Activated CD4-positive, alpha-beta T cell treated with anti-CD3 and anti-CD28 coated beads, Interleukin-10, Interleukin-2, amounts not matched to agents 100 ng/mL and 50 ng/mL, durations not matched to agents 16 hours and 8 hours (primary cell): ENCODE results near the gene BAZ1B.
"Not testable (repeated sequence)": the region's sequence is repeated elsewhere in the genome, so short reads cannot be mapped to it uniquely, and the experiment has no call there.

Source experiments
- DNase-seq: peaks from one replicate; pipeline ENCODE4 v3.0.0-alpha.2; 2020

Gene BAZ1B

DNA sequence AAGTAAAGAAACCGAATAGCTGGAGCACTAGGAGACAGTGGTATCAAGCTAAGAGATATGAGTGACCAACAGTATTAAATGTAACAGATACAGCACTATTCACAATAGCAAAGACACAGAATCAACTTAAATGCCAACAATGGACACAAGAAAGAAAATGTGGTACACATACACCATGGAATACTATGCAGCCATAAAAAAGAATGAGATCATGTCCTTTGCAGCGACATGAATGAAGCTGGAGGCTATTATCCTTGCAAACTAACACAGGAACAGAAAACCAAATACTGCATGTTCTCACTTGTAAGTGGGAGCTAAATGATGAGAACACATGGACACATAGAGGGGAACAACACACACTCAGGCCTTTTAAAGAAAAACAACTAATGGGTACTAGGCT, 26.6 kb downstream of the BAZ1B start:
- DNase-seq, result not testable (repeated sequence)

DNA sequence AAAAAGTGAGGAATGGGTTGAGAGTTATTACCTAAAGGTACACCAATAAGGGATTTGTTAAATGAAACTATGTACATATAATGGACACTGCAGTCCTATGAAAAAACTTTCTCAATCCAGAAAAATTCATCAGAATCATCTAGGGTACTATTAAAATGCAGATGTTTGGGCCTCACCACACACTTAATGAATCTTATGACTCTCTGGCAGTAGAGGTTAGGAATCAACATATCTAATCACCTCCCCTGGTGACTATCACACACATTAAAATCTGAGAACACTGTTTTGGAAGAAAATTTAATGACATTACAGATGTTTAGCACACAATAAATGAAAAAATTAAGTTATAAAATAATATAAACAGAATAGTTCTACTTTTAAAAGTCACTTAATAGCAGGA, 32.1 kb downstream of the BAZ1B start:
- no peak for DNase-seq

DNA sequence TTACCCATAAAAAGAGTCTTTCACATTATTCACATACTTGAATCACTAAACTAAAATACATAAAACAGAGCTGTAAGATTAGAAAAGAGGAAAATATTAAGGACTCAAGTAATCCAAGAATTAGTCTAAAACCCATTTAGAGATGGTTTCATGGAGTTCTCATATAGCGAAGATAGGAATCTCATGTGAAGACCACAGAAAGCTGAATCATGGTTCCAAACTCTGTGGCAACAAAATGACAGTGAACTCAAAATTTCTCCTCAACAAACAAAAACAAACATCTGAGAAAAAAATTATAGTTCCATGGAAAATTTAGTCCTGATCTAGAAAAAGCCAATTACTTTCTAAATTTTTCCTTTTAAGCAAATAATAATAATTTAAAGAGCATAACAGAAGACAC, 34.6 kb downstream of the BAZ1B start:
- no peak for DNase-seq

GRCh38 chr7:73483171-73483570, 38.9 kb downstream of the BAZ1B start:
- no peak for DNase-seq

- no peak for DNase-seq
Measured at GRCh38 chr7:73482746-73483145, 39.3 kb downstream of the BAZ1B start.

DNA sequence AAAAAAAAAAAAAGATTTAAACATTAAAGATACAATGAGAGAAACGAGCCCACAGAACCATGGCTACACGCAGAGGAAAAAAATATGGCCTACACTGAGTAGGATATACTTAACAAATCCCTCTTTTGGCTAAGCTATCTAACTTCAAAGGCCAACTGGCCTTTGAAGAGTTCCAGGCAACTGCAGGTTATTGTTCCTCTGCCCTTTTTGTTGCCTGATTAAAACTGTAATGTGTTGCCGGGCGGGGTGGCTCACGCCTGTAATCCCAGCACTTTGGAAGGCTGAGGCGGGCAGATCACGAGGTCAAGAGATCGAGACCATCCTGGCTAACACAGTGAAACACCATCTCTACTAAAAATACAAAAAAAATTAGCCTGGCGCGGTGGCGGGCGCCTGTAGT, 40.6 kb downstream of the BAZ1B start:
- not testable (repeated sequence) for DNase-seq

- DNase-seq, result no peak
Measured at GRCh38 chr7:73478549-73478948, 43.5 kb downstream of the BAZ1B start.

DNA sequence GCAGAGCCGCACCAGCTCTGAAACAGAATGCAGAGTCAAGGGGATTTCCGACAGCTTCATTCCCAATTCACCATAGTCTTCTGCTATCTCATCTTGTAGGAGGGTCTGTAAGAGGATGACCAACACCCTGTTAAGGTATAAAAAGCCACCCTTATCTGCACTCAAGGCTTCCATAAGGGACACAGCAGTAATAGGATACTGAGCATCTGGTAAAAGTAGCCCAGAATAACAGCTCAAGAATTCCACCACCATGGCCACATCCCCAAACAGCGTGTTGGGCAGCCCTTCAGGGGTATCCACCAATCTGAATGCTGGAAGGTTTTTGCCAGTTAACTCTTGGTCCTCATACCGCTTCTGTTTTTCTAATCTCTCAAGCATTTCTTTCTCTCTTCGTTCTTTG, 44.7 kb downstream of the BAZ1B start:
- no peak for DNase-seq

DNA sequence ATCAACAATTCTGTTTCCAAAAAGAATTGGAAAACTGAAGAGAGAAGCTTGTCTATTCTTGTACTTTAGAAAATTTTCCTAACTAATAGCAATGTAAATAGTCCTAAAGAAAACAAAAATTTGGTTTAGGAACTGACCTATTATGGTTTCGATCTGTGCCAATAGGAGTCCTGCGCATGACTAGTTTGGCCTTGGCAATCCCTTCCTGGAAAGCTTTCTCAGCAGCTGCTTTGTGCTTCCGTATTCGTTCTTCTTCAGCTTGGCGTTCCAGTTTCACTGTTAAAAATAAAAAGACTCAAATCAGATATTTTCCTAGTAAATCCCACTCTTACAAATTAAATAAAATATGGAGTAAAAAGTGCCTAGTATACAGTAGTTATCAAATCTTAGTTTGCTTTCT, 51.9 kb downstream of the BAZ1B start:
- no peak for DNase-seq

DNA sequence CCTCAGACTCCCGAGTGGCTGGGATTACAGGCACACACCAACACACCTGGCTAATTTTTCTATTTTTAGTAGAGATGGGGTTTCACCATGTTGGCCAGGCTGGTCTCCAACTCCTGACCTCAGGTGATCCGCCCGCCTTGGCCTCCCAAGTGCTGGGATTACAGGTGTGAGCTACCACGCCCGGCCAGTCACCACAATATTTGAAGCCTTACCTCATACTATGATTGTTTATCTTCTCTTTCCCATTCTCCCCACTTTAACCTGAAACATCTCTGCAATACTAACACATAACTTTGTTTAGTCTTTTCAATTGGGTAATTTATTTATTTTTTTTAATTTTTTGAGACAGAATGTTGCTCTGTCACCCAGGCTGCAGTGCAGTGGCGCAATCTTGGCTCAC, 55.0 kb downstream of the BAZ1B start:
- not testable (repeated sequence) for DNase-seq

DNA sequence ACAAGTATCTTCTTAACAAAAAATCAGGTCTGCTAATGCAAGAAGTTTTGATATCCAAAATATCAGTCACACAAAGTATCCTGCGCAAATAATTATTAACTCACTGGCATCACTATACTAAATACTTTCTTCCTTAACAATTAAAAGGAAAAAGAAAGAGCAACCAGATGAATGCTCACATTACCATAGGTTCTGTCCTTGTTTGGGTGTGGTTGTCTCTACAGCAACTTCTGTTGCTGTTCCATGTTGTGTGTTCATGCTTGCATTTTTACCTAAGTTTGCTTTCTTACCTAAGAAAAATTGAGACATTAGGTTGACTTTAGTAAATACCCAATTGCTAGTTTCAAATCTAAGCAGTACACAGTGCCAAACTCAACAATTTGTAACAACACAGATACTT, 56.0 kb downstream of the BAZ1B start:
- no peak for DNase-seq

DNA sequence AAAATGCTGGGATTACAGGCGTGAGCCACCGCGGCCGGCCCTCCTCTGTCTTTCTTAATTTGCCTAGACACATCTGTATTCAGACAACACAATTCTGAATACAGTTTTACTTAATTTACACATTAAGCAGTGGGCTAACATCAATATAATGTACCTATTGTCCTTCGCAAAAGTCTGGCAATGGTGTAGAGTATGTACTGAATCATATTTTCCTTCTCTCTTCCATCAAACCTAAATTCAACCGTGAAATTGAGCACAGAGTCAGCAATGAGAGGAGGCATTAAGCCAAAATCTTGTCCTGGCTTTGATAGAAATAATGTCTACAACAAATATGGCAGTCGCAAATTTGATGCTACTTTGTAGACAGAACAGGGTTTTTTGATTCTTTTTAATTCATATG, 58.1 kb downstream of the BAZ1B start:
- no peak for DNase-seq

DNA sequence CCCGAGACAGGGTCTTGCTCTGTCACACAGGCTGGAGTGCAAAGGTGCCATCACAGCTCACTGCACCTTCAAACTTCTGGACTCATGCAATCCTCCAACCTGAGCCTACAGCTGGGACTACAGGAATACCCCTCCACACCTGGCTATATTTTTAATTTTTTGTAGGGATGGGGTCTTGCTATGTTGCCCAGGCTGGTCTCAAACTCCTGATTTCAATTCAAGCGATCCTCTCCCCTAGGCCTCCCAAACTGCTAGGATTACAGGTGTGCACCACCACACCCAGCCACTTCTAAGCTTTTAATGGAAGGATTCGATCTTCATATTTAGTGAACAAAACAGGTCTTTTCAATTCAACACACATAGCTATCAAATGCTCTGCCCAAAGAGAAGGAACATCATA, 58.8 kb downstream of the BAZ1B start:
- DNase-seq, result no peak

DNA sequence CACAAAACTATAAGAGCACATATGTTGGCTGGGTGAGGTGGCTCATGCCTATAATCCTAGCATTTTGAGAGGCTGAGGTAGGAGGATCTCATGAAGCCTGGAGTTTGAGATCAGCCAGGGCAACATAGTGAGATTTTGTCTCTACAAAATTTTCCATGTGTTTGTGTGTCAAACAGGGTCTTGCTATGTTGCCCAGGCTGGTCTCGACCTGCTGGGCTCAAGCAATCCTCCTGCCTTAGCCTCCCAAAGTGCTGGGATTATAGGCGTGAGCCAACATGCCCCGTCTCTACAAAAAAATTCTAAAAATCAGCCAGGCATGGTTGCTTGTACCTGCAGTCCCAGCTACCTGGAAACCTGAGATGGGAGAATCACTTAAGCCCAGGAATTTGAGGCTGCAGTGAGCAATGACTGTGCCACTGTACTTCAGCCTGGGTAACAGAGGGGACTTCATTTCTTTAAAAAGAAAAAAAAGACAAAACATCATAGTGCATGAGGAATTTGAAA, 60.3 kb downstream of the BAZ1B start:
- no peak for DNase-seq

GRCh38 chr7:73454424-73454823, 67.7 kb downstream of the BAZ1B start:
- DNase-seq, result no peak

DNA sequence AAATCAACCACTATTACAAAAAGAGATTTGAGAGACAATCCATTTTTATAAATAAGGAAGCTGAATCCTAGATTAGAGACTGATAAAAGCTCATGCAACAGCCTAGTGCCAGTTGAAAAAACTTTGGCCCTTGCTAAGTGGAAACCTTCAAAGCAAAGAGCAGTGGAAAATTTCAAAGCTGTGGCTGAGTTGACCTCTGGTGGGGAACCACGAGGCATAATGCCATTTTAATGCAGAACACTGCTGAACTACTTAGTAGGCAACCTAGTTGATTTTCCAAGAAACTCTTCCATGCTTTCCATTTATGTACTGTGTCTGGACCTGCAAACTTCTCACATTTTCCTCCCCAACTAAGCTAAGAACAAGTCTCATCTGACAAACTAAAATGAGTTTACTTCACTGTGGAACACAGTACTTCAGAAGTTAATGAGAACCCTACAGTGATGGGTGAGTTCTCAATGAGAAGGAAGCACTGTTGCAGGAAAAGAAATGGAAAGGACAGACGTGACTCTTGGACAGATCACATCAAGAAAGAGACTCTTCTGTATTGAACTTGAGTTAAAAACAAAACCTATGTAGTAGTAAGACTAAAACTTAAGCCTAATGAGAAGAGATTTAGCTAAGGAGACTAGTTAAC, 69.0 kb downstream of the BAZ1B start:
- no peak for DNase-seq

DNA sequence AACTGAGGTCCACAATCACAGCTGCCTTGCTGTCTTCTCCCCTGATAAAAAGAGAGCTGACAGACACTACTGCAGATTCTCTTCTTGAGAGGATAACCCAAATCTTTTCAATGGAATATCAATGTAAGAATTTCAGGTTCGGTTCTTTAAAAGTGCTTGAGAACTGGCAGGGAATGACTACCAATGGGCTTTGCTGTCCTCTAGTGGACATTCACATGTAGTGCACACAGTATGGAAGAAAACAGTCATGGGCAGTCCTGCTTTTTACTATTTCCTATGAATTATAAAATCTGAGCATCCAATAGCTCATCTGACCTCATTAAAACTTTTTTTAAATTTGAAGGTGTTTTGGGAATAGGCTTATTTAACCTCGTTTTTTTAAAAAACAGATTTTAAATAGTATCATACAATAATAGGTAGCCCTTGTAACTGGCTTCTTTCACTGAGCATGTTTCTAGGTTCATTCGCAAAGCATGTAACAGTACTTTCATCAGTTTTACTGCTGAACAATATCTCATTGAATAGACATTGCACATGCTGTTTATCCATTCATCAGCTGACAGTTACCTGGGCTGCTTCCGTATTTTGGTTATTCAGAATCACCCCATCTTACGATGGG, 70.2 kb downstream of the BAZ1B start:
- peak; percentile 54 for DNase-seq

DNA sequence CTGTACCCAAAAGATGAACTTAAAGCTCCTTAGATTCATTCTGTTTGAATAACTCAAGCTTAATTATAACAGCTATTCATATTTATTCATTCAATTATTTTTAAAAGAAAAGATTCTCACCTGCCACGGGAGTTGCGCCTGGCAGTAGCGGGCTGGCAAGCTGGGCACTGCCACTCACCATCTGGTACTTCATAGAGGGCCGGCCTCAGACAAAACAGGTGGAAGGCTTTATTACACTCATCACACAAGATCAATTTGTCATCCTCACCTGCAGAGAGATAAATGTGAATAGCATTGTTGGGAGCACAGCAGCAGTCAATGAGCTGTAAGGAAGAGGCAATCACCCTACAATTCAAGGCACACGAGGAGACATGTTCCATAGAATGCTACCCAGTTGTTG, 72.7 kb downstream of the BAZ1B start:
- DNase-seq, result no peak

DNA sequence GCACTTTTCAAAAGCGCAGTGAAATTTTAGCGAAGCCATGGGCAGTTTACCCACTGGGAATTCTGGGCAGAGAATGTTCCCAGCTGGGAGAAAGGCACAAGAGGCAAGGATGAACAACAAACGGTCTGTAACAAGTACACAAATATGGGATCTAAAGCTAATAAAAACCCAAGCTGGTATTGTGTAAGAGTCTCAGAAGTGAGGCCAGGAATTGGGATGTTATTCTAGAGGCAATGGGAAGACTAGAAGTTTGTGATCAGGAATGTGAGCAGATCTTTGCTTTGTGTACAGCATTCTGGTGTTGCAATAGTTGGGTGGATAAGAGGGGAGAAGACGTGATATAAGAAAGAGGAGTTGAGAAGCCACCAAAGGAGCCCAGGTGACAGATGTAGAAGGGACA, 73.5 kb downstream of the BAZ1B start:
- no peak for DNase-seq

DNA sequence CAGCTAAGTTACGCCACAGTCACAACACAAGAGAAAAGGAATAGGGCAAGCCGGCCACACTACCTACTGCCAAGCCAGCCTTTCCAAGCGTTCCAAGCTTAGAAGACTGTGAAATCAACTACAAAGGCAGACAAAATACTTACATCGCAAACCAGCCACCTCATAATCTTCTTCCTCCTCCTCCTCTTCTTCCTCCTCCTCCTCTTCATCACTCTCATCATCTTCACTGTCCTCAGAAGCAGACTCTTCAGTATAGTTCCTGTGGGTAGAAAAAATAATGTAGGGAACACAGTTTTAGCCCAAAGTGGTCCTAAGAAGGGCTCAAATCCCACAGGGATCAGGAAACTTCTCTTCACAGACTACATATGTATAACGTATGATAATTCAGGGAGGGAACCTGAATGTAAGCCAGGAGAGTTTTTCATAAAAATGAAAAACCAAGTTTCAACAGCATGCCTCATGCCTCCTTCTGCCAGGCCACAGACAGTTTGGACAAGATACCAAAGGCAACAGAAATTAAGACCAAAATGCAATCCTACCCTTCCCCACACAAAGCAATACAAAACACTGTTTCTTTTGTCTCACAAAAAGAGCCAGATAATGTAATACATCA, 74.9 kb downstream of the BAZ1B start:
- no peak for DNase-seq

- no peak for DNase-seq
Measured at GRCh38 chr7:73446682-73447081, 75.4 kb downstream of the BAZ1B start.

GRCh38 chr7:73443548-73444255, 78.4 kb downstream of the BAZ1B start:
- no peak for DNase-seq

- DNase-seq, result no peak
Measured at GRCh38 chr7:73442903-73443500, 79.1 kb downstream of the BAZ1B start.
